ENCODE data around the gene AQR.
"Not testable (repeated sequence)": the region's sequence is repeated elsewhere in the genome, so short reads cannot be mapped to it uniquely, and the experiment has no call there.

AQR gene

GRCh38 chr15:34869110-34869509, 100.4 kb downstream of the AQR start:
- no peak for DNase-seq

- DNase-seq: no peak
Measured at GRCh38 chr15:34865531-34865930, 104.0 kb downstream of the AQR start.

GRCh38 chr15:34861214-34861613, 108.3 kb downstream of the AQR start:
- no peak for DNase-seq

- DNase-seq: peak; percentile 26
Measured at GRCh38 chr15:34855893-34856292, 113.6 kb downstream of the AQR start.

GRCh38 chr15:34855413-34855812, 114.1 kb downstream of the AQR start:
- DNase-seq: peak; percentile 34

GRCh38 chr15:34854232-34854631, 115.3 kb downstream of the AQR start:
- no peak for DNase-seq

- peak; percentile 27 for DNase-seq
Measured at GRCh38 chr15:34853001-34853758, 116.4 kb downstream of the AQR start.

- no peak for DNase-seq
Measured at GRCh38 chr15:34851751-34852150, 117.8 kb downstream of the AQR start.

GRCh38 chr15:34851007-34851406, 118.5 kb downstream of the AQR start:
- no peak for DNase-seq

GRCh38 chr15:34850121-34850520, 119.4 kb downstream of the AQR start:
- peak; percentile 13 for DNase-seq

GRCh38 chr15:34849364-34849959, 120.1 kb downstream of the AQR start:
- no peak for DNase-seq

- no peak for DNase-seq
Measured at GRCh38 chr15:34847598-34847997, 121.9 kb downstream of the AQR start.

GRCh38 chr15:34841262-34841725, 128.2 kb downstream of the AQR start:
- no peak for DNase-seq

GRCh38 chr15:34838282-34838681, 131.3 kb downstream of the AQR start:
- DNase-seq: no peak

GRCh38 chr15:34837246-34838016, 132.1 kb downstream of the AQR start:
- no peak for DNase-seq

GRCh38 chr15:34828145-34828911, 141.2 kb downstream of the AQR start:
- no peak for DNase-seq

- peak; percentile 64 for DNase-seq
Measured at GRCh38 chr15:34821831-34822230, 147.7 kb downstream of the AQR start.

GRCh38 chr15:34820110-34820509, 149.4 kb downstream of the AQR start:
- no peak for DNase-seq

- DNase-seq: no peak
Measured at GRCh38 chr15:34818526-34818925, 151.0 kb downstream of the AQR start.

- no peak for DNase-seq
Measured at GRCh38 chr15:34815836-34816235, 153.7 kb downstream of the AQR start.

- DNase-seq: no peak
Measured at GRCh38 chr15:34813446-34814190, 155.9 kb downstream of the AQR start.

- not testable (repeated sequence) for DNase-seq
Measured at GRCh38 chr15:34812868-34813365, 156.6 kb downstream of the AQR start.
